A673 (cell line): ENCODE results near the gene MYMK.

Experiments
- CTCF ChIP-seq: fragments of 300-800, 200-600 bp; sonication (generic); conservative IDR thresholded peaks from 2 replicates; pipeline ENCODE4 v1.5.1; 2017; ENCODE audit warnings: low read depth, mild to moderate bottlenecking, antibody characterized with exemption, low read length, moderate library complexity, mixed read lengths
- EZH2 ChIP-seq: fragments of 200-600 bp; sonication (generic); IDR thresholded peaks from 2 replicates; pipeline ENCODE4 v1.6.1; 2017; ENCODE audit warnings: borderline replicate concordance, low read depth, mild to moderate bottlenecking, mixed read lengths, antibody characterized with exemption, low read length; ENCODE audit not compliant: poor library complexity, severe bottlenecking

DNA sequence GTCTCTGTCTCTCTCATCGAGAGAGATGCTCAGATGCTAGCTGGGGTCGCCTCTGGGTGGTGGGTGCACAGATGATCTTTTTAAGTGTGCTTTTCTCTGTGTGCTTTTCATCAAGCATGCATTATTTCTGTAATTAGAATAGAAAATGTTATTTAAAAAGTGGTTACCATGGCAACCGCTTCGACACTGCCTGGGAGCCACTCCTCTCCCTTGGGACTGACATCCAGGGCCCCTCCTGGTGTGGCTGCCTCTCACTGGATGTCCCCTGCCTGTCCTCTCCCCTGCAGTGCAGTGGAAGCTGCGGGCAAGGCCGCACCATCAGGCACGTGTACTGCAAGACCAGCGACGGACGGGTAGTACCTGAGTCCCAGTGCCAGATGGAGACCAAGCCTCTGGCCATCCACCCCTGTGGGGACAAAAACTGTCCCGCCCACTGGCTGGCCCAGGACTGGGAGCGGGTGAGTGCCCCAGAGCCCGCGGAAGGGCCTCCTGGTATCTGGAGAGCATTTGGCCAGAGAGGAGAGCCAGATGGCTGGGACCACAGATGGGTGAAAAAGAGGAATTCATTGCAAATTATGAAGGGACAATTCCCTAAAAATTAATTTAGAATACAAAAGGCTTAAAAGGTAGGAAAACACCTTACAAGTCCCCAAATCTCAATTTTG, 44.5 kb upstream of the MYMK start:
- TF ChIP-seq CTCF = no peak
- TF ChIP-seq EZH2 = no peak
